ENCODE measurements around the gene ZDHHC5. TPM values are rescaled to one million over a fixed set of nuclear protein-coding genes. Genes with fewer than 3 reads are reported as not detected.

Gene ZDHHC5
- total and polyA plus RNA-seq, 2 of the 4 experiments (the other 2 are of a cell fraction) = 19.4 to 45.7 TPM

DNA sequence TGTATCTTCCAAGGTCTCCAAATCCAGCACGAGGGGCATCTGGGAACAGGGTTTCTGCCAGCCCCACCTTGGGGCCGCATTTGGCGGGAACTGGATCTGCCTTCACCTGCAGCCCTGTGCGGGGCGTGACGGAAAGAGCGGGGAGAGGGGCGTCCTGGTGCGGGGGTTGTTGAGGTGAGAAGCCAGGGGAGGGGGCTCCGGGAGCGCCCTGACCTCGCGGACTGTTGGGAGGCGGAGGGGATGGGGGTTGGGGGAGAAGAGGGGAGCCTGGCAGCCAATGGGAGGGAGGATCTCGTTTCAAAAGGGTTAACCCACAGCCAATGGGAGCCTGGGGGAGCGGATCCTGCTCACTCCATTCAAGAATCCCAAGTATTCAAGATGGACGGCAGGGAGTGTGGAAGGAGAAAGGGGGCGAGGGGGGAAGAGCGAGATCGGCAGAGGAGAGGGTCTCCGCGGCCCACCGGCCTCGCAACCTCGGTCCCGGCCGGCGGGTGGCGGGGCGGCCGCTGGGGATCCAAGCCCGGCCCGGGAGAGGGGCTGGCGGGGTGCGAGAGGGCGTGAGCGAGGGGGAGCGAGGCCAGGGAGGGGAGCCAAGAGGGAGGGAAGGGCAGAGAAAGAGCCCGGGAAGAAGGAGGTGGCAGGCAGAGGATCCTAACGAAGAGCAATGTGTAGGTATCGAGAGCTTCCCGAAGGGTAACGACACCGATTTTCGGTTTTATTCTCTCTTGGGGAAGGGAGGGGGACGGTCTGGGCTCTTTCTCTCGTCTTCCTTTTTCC, 29.7 kb upstream of the ZDHHC5 start:
- Histone ChIP-seq H3K27me3 (ENCODE audit: control insufficient read depth, insufficient read depth, low read length) (peaks cover 11% of the 10 kb centered on the region), H3K4me1 (ENCODE audit: control insufficient read depth, insufficient read depth, low read length) (peaks cover 14% of the 10 kb centered on the region), H2AK5ac (ENCODE audit: low read depth, low read length) (peak overlapping the region; percentile 98), H2AK9ac (replicated peaks; ENCODE audit: low read depth, low read length, poor library complexity) (peak overlapping the region; percentile 100), H3K9ac (ENCODE audit: low read depth, low read length) (peak overlapping the region; percentile 100), H4K20me1 (ENCODE audit: insufficient read depth, low read length) (peaks cover 41% of the 10 kb centered on the region), H4K8ac (ENCODE audit: low read depth in 2 of 2, low read length in 2 of 2) (peak overlapping the region; percentile 90 to 97), H2BK120ac (ENCODE audit: low read depth, low read length) (peak overlapping the region; percentile 89), H3K14ac (replicated peaks; ENCODE audit: low read depth, low read length) (peak overlapping the region; percentile 100), H3K27ac (ENCODE audit: insufficient read depth, low read length) (peak overlapping the region; percentile 97), H2BK20ac (ENCODE audit: low read depth, low read length) (peak overlapping the region; percentile 69), H3K18ac (ENCODE audit: low read depth, low read length) (peak overlapping the region; percentile 95), H2BK5ac (ENCODE audit: low read depth, low read length, poor library complexity, severe bottlenecking) (peak overlapping the region; percentile 98), H2AFZ (replicated peaks; ENCODE audit: low read length, poor library complexity) (peak overlapping the region; percentile 99), H3K4me3 (ENCODE audit: insufficient read depth, low read depth, low read length) (peak overlapping the region; percentile 96), H3K9me3 (ENCODE audit: control insufficient read depth, insufficient read depth, low read length) (no peaks in the 10 kb centered on the region), H3K23ac (ENCODE audit: low read depth, low read length) (peak overlapping the region; percentile 100), H3K9me1 (ENCODE audit: insufficient read depth, low read length) (peaks cover 14% of the 10 kb centered on the region), H3K4ac (ENCODE audit: low read depth, low read length) (peak overlapping the region; percentile 100), H4K5ac (ENCODE audit: low read depth, low read length) (peak overlapping the region; percentile 96), H3K79me1 (ENCODE audit: low read depth in 1 of 2, low read length in 2 of 2) (peaks cover 18 to 50% of the 10 kb centered on the region in 2 experiments), H2BK15ac (ENCODE audit: low read depth, low read length) (peak overlapping the region; percentile 96; the same call in 2 of the 3 replicates), H3K36me3 (ENCODE audit: control insufficient read depth, insufficient read depth, low read length) (peaks cover 1% of the 10 kb centered on the region; the same call in 1 of the 2 replicates), H4K91ac (ENCODE audit: insufficient read depth, low read depth, low read length) (peak overlapping the region; percentile 100), H3K56ac (ENCODE audit: extremely low read depth, insufficient read depth, low read length) (peak overlapping the region; percentile 96), H3K4me2 (ENCODE audit: low read depth, low read length) (peak overlapping the region; percentile 85)
- peak; percentile 84 for DNase-seq
- dilution Hi-C loops (cut with HindIII; ENCODE audit: low sequenced_read_pairs, unreplicated experiment) = no loop called here
- ChIA-PET POLR2A (ENCODE audit: unreplicated experiment) (no interaction called here), CTCF (no interaction called here)
- ATAC-seq (ENCODE audit: low read depth) = peak; percentile 90
- intact Hi-C loops (cut with micrococcal nuclease) = no loop called here
- in situ Hi-C loops (cut with MboI; ENCODE audit: low sequenced_read_pairs) = no loop called here
- TF ChIP-seq MAZ (IDR thresholded peaks at IDR 0.05; ENCODE audit: borderline replicate concordance, low read depth, low read length) (peak; percentile 55; the same call in 1 of the 2 replicates), POLR2A (IDR thresholded peaks at IDR 0.05; ENCODE audit: low read depth, low read length) (peak; percentile 36; the same call in 1 of the 2 replicates), RFX5 (IDR thresholded peaks at IDR 0.05; ENCODE audit: low read depth, low read length) (no peak), SMC3 (IDR thresholded peaks at IDR 0.05; ENCODE audit: low read depth, low read length) (no peak)
- TF ChIP-seq, protein P1, sequence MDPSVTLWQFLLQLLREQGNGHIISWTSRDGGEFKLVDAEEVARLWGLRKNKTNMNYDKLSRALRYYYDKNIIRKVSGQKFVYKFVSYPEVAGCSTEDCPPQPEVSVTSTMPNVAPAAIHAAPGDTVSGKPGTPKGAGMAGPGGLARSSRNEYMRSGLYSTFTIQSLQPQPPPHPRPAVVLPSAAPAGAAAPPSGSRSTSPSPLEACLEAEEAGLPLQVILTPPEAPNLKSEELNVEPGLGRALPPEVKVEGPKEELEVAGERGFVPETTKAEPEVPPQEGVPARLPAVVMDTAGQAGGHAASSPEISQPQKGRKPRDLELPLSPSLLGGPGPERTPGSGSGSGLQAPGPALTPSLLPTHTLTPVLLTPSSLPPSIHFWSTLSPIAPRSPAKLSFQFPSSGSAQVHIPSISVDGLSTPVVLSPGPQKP (IDR thresholded peaks at IDR 0.05; ENCODE audit: borderline replicate concordance, low read depth, low read length) = no peak
- TF ChIP-seq, protein P2, sequence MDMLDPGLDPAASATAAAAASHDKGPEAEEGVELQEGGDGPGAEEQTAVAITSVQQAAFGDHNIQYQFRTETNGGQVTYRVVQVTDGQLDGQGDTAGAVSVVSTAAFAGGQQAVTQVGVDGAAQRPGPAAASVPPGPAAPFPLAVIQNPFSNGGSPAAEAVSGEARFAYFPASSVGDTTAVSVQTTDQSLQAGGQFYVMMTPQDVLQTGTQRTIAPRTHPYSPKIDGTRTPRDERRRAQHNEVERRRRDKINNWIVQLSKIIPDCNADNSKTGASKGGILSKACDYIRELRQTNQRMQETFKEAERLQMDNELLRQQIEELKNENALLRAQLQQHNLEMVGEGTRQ (IDR thresholded peaks at IDR 0.05; ENCODE audit: low read depth, low read length) = no peak
- no TSS peak for BruUV-seq (replicated peaks)
- 0% methylated on average over 11 of the region's 47 CpGs; no CpG with 5 or more reads in 1 of the 2 experiments for WGBS, 2 experiments (ENCODE audit: extremely low coverage in 2 of 2, insufficient read length in 1 of 2)
